Mucosa of stomach (tissue), 1 donor: ENCODE results near the gene HCAR3.
"Not testable (repeated sequence)": the region's sequence is repeated elsewhere in the genome, so short reads cannot be mapped to it uniquely, and the experiment has no call there.

Source experiments
- H3K27me3 ChIP-seq: one replicate; pipeline ENCODE4 v1.7.0; 2013; ENCODE audit warnings: mild to moderate bottlenecking, low read length; ENCODE audit not compliant: control insufficient read depth, insufficient read depth
- H3K36me3 ChIP-seq: one replicate; pipeline ENCODE4 v1.7.0; 2013; ENCODE audit warnings: low read length; ENCODE audit not compliant: control insufficient read depth, insufficient read depth
- H3K4me1 ChIP-seq: one replicate; pipeline ENCODE4 v1.7.0; 2013; ENCODE audit warnings: mild to moderate bottlenecking, low read length; ENCODE audit not compliant: control insufficient read depth, insufficient read depth
- H3K4me3 ChIP-seq: one replicate; pipeline ENCODE4 v1.7.0; 2013; ENCODE audit warnings: low read length
- H3K9ac ChIP-seq: one replicate; pipeline ENCODE4 v1.7.0; 2013; ENCODE audit warnings: mild to moderate bottlenecking, low read length, moderate library complexity
- H3K9me3 ChIP-seq: one replicate; pipeline ENCODE4 v1.7.0; 2013; ENCODE audit warnings: mild to moderate bottlenecking, low read length, moderate library complexity; ENCODE audit not compliant: control insufficient read depth
- donor health status: Pancreatic carcinoma.

Gene HCAR3

GRCh38 chr12:122716658-122717057 lies at the start of gene HCAR3:
TSS of gene HCAR3 (minus strand) at chr12:122716811. CDS start at chr12:122716737, 74 bp downstream.
- not testable (repeated sequence) for H3K9ac ChIP-seq, H3K36me3 ChIP-seq, H3K4me1 ChIP-seq, H3K27me3 ChIP-seq, H3K4me3 ChIP-seq, H3K9me3 ChIP-seq

- Histone ChIP-seq H3K27me3 (no peaks in the 10 kb centered on the region), H3K9ac (no peak overlapping the region), H3K36me3 (no peaks in the 10 kb centered on the region), H3K9me3 (no peaks in the 10 kb centered on the region), H3K4me3 (no peak overlapping the region), H3K4me1 (peaks cover 8% of the 10 kb centered on the region)
Observed at GRCh38 chr12:122757568-122757967, 41.0 kb upstream of the HCAR3 start.

GRCh38 chr12:122754790-122755189 lies 38.2 kb upstream of the HCAR3 start:
- no peaks in the 10 kb centered on the region for H3K27me3 ChIP-seq
- no peak overlapping the region for H3K9ac ChIP-seq
- H3K36me3 ChIP-seq = no peaks in the 10 kb centered on the region
- H3K4me1 ChIP-seq = peaks cover 8% of the 10 kb centered on the region
- no peaks in the 10 kb centered on the region for H3K9me3 ChIP-seq
- no peak overlapping the region for H3K4me3 ChIP-seq

- Histone ChIP-seq H3K36me3 (no peaks in the 10 kb centered on the region), H3K9ac (peak overlapping the region; percentile 81), H3K4me1 (peaks cover 8% of the 10 kb centered on the region)
Observed at GRCh38 chr12:122753319-122753650, 36.7 kb upstream of the HCAR3 start.

GRCh38 chr12:122752464-122753318 lies 36.1 kb upstream of the HCAR3 start, which contains the start of gene DENR:
TSS of gene DENR (plus strand) at chr12:122752824. CDS start at chr12:122753702, 878 bp downstream.
- Histone ChIP-seq H3K9ac (peak within 1 kb of the TSS; percentile 81), H3K9me3 (no peaks in the 10 kb centered on the region), H3K36me3 (no peaks in the 10 kb centered on the region), H3K4me1 (peaks cover 8% of the 10 kb centered on the region), H3K27me3 (no peaks in the 10 kb centered on the region), H3K4me3 (peak within 1 kb of the TSS; percentile 66)

More at GRCh38 chr12:122753319-122753650, 36.7 kb upstream of the HCAR3 start:
- Histone ChIP-seq H3K27me3 (no peaks in the 10 kb centered on the region), H3K4me3 (peak overlapping the region; percentile 66), H3K9me3 (no peaks in the 10 kb centered on the region)

- H3K9me3 ChIP-seq, H3K36me3 ChIP-seq, H3K27me3 ChIP-seq, H3K4me1 ChIP-seq, H3K4me3 ChIP-seq, H3K9ac ChIP-seq: not testable (repeated sequence)
Observed at GRCh38 chr12:122750781-122751515, 34.3 kb upstream of the HCAR3 start.

- no peaks in the 10 kb centered on the region for H3K27me3 ChIP-seq
- H3K36me3 ChIP-seq = no peaks in the 10 kb centered on the region
- no peak overlapping the region for H3K9ac ChIP-seq
- H3K9me3 ChIP-seq = no peaks in the 10 kb centered on the region
- no peak overlapping the region for H3K4me3 ChIP-seq
- H3K4me1 ChIP-seq = peaks cover 8% of the 10 kb centered on the region
Observed at GRCh38 chr12:122749569-122750332, 33.1 kb upstream of the HCAR3 start.

GRCh38 chr12:122747224-122748135 lies 30.9 kb upstream of the HCAR3 start:
- Histone ChIP-seq H3K4me1 (no peaks in the 10 kb centered on the region), H3K27me3 (no peaks in the 10 kb centered on the region), H3K36me3 (no peaks in the 10 kb centered on the region)

GRCh38 chr12:122743895-122744525 lies 27.4 kb upstream of the HCAR3 start:
- Histone ChIP-seq H3K4me3 (no peak overlapping the region), H3K27me3 (no peaks in the 10 kb centered on the region), H3K9ac (no peak overlapping the region), H3K9me3 (no peaks in the 10 kb centered on the region), H3K4me1 (no peaks in the 10 kb centered on the region), H3K36me3 (no peaks in the 10 kb centered on the region)

More at GRCh38 chr12:122747224-122748135, 30.9 kb upstream of the HCAR3 start:
- H3K9me3 ChIP-seq = no peaks in the 10 kb centered on the region
- no peak overlapping the region for H3K4me3 ChIP-seq
- H3K9ac ChIP-seq = no peak overlapping the region

GRCh38 chr12:122740351-122740750 lies 23.7 kb upstream of the HCAR3 start:
- Histone ChIP-seq H3K9me3 (no peaks in the 10 kb centered on the region), H3K36me3 (no peaks in the 10 kb centered on the region), H3K4me3 (no peak overlapping the region), H3K9ac (no peak overlapping the region), H3K27me3 (no peaks in the 10 kb centered on the region), H3K4me1 (no peaks in the 10 kb centered on the region)

- H3K36me3 ChIP-seq = no peaks in the 10 kb centered on the region
- no peaks in the 10 kb centered on the region for H3K27me3 ChIP-seq
- H3K4me3 ChIP-seq = no peak overlapping the region
- no peaks in the 10 kb centered on the region for H3K4me1 ChIP-seq
- H3K9me3 ChIP-seq = no peaks in the 10 kb centered on the region
- H3K9ac ChIP-seq = no peak overlapping the region
Observed at GRCh38 chr12:122738571-122738970, 22.0 kb upstream of the HCAR3 start.
